ENCODE results near the gene ABCD1. TPM values are rescaled to one million over a fixed set of nuclear protein-coding genes. Genes with fewer than 3 reads are reported as not detected.
A peak's percentile ranks its signal among the peaks of the same experiment; 100 is the strongest.
"Not testable (repeated sequence)": the region's sequence is repeated elsewhere in the genome, so short reads cannot be mapped to it uniquely, and the experiment has no call there.

Gene ABCD1
- total RNA-seq, 4 donors from 2014 or later, result 14.4 to 38.8 (median 22.0) TPM

- peaks cover 0 to 24% of the 10 kb centered on the region in 2 donors for H3K36me3 ChIP-seq
- H3K4me3 ChIP-seq, result no peak overlapping the region
- no peaks in the 10 kb centered on the region for H3K27me3 ChIP-seq
- no peak for ATAC-seq
- H3K4me1 ChIP-seq, result peaks cover 0 to 50% (median 26%) of the 10 kb centered on the region in 3 donors
- no CpG with 5 or more reads among the region's 6 CpGs for WGBS, 2 donors (ENCODE audit: low coverage in 1 of 2)
- H3K9me3 ChIP-seq, result no peaks in the 10 kb centered on the region
- peak overlapping the region in 3 of 4 donors; percentile 85 to 91 (median 89) for H3K27ac ChIP-seq
- no peak for TF ChIP-seq EP300 (IDR thresholded peaks at IDR 0.05)
- TF ChIP-seq POLR2AphosphoS5 (IDR thresholded peaks at IDR 0.05), result no peak
- no peak for TF ChIP-seq CTCF (IDR thresholded peaks at IDR 0.05)
- TF ChIP-seq POLR2A (IDR thresholded peaks at IDR 0.05), result no peak
Measured at GRCh38 chrX:153728095-153728494, 3.4 kb downstream of the ABCD1 start.

- TF ChIP-seq EP300 (IDR thresholded peaks at IDR 0.05) (no peak), POLR2AphosphoS5 (IDR thresholded peaks at IDR 0.05) (no peak), POLR2A (IDR thresholded peaks at IDR 0.05) (no peak), CTCF (IDR thresholded peaks at IDR 0.05) (no peak)
- Histone ChIP-seq H3K27me3 (no peaks in the 10 kb centered on the region), H3K4me1 (peaks cover 0 to 47% (median 26%) of the 10 kb centered on the region in 3 donors), H3K9me3 (no peaks in the 10 kb centered on the region), H3K27ac (no peak overlapping the region), H3K36me3 (peaks cover 0 to 31% of the 10 kb centered on the region in 2 donors), H3K4me3 (no peak overlapping the region)
- ATAC-seq, result no peak
- 70% methylated on average over 3 of the region's 23 CpGs; no CpG with 5 or more reads in 1 of the 2 donors for WGBS, 2 donors (ENCODE audit: low coverage in 1 of 2)
Measured at GRCh38 chrX:153728951-153729631, 4.4 kb downstream of the ABCD1 start.

GRCh38 chrX:153730115-153730514 lies 5.5 kb downstream of the ABCD1 start:
- not testable (repeated sequence) for H3K27me3 ChIP-seq, ATAC-seq, H3K4me3 ChIP-seq, H3K9me3 ChIP-seq, H3K27ac ChIP-seq
- Histone ChIP-seq H3K4me1 (peaks cover 0 to 43% (median 24%) of the 10 kb centered on the region in 3 donors), H3K36me3 (peaks cover 0 to 31% of the 10 kb centered on the region in 2 donors)
- 67% methylated on average over 2 of the region's 23 CpGs; no CpG with 5 or more reads in 1 of the 2 donors for WGBS, 2 donors (ENCODE audit: low coverage in 1 of 2)

- Histone ChIP-seq H3K27me3 (no peaks in the 10 kb centered on the region), H3K36me3 (peaks cover 0 to 36% of the 10 kb centered on the region in 2 donors), H3K4me3 (no peak overlapping the region), H3K27ac (no peak overlapping the region), H3K9me3 (no peaks in the 10 kb centered on the region), H3K4me1 (peaks cover 0 to 32% (median 12%) of the 10 kb centered on the region in 3 donors)
- WGBS, 2 donors (ENCODE audit: low coverage in 1 of 2), result 100% methylated on average over 1 of the region's 6 CpGs; no CpG with 5 or more reads in 1 of the 2 donors
- no peak for ATAC-seq
- TF ChIP-seq CTCF (IDR thresholded peaks at IDR 0.05) (no peak), POLR2A (IDR thresholded peaks at IDR 0.05) (no peak), POLR2AphosphoS5 (IDR thresholded peaks at IDR 0.05) (no peak), EP300 (IDR thresholded peaks at IDR 0.05) (no peak)
Measured at GRCh38 chrX:153731117-153731844, 6.6 kb downstream of the ABCD1 start.

- Histone ChIP-seq H3K4me3 (no peak overlapping the region), H3K27me3 (no peaks in the 10 kb centered on the region), H3K27ac (no peak overlapping the region), H3K36me3 (peaks cover 0 to 42% of the 10 kb centered on the region in 2 donors), H3K4me1 (peaks cover 0 to 26% (median 10%) of the 10 kb centered on the region in 3 donors), H3K9me3 (no peaks in the 10 kb centered on the region)
- WGBS, 2 donors (ENCODE audit: low coverage in 1 of 2), result 67 to 97% methylated on average over 1 to 3 of the region's 3 CpGs
- TF ChIP-seq POLR2AphosphoS5 (IDR thresholded peaks at IDR 0.05) (no peak), CTCF (IDR thresholded peaks at IDR 0.05) (no peak), EP300 (IDR thresholded peaks at IDR 0.05) (no peak), POLR2A (IDR thresholded peaks at IDR 0.05) (no peak)
- ATAC-seq, result no peak
Measured at GRCh38 chrX:153731845-153732215, 7.2 kb downstream of the ABCD1 start.

All from gastroesophageal sphincter (tissue), 4 donors.